Measurements from ENCODE around the gene RASSF1.

RASSF1 gene

DNA sequence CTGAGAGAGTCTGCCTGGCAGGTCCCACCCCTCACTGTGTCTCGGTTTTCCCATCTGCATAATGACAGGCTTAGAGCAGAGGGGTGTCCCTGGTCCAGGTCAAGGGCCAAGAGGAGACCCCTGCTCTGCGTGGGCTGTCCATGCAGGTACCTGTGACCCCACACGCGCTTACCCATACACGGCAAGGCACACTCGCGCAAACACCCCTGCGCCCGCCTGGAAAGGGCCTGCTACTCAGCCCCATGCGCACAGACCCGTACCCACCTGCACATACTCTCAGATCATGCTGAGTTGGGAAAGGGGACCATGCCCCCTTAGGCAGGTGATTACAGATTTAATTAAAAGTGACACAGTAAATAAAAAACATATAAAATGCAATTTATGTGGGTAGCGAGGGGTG lies 42.1 kb upstream of the RASSF1 start:
- no peak for TF ChIP-seq CTCF (conservative IDR thresholded peaks at IDR 0.05; ENCODE audit: low read depth, low read length)
- no peak overlapping the region for H3K4me3 ChIP-seq (ENCODE audit: low read depth, low read length)
- no peak for DNase-seq (ENCODE audit: low read depth)

GRCh38 chr3:50381383-50381782 lies 40.7 kb upstream of the RASSF1 start:
- TF ChIP-seq CTCF (conservative IDR thresholded peaks at IDR 0.05; ENCODE audit: low read depth, low read length), result no peak
- DNase-seq (ENCODE audit: low read depth), result no peak
- no peak overlapping the region for H3K4me3 ChIP-seq (ENCODE audit: low read depth, low read length)

DNA sequence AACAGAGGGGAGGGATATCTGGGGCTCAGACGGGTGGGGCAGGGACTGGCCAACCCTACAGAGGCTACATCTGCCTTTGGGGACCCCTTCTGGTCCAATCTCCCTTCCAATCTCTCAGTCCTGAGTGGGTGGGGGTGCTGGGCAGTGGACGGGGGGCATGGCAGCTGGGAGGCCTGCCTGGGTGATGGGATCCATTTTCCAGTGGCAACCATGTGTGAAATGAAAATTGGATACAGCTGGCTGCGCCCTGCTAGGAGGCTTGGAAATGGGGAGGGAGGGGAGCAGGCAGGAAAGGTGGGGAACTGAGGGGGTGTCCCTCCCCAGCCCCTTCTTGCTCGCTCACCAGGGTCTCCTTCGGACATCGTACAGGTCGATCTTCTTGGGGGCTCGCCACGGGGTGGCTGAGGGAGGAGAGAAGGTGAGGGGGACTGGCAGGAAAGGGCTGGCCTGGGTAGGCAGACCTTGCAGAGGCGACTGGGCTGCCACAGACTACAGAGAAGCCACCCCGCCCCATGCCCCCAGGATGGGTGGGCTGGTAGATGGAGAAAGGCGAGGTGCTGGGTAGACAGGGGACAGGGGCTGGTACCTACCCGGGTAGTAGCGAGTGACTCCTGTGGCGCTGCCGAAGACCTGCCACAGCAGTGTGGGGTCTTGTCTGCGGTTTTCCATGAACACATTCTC lies 39.9 kb upstream of the RASSF1 start:
- no peak for TF ChIP-seq CTCF (conservative IDR thresholded peaks at IDR 0.05; ENCODE audit: low read depth, low read length)
- no peak for DNase-seq (ENCODE audit: low read depth)
- H3K4me3 ChIP-seq (ENCODE audit: low read depth, low read length), result no peak overlapping the region

- no peak for TF ChIP-seq CTCF (conservative IDR thresholded peaks at IDR 0.05; ENCODE audit: low read depth, low read length)
- no peak overlapping the region for H3K4me3 ChIP-seq (ENCODE audit: low read depth, low read length)
- no peak for DNase-seq (ENCODE audit: low read depth)
Measured at GRCh38 chr3:50378757-50379156, 38.1 kb upstream of the RASSF1 start.

- DNase-seq (ENCODE audit: low read depth), result no peak
- no peak for TF ChIP-seq CTCF (conservative IDR thresholded peaks at IDR 0.05; ENCODE audit: low read depth, low read length)
- no peak overlapping the region for H3K4me3 ChIP-seq (ENCODE audit: low read depth, low read length)
Measured at GRCh38 chr3:50378024-50378423, 37.4 kb upstream of the RASSF1 start.

DNA sequence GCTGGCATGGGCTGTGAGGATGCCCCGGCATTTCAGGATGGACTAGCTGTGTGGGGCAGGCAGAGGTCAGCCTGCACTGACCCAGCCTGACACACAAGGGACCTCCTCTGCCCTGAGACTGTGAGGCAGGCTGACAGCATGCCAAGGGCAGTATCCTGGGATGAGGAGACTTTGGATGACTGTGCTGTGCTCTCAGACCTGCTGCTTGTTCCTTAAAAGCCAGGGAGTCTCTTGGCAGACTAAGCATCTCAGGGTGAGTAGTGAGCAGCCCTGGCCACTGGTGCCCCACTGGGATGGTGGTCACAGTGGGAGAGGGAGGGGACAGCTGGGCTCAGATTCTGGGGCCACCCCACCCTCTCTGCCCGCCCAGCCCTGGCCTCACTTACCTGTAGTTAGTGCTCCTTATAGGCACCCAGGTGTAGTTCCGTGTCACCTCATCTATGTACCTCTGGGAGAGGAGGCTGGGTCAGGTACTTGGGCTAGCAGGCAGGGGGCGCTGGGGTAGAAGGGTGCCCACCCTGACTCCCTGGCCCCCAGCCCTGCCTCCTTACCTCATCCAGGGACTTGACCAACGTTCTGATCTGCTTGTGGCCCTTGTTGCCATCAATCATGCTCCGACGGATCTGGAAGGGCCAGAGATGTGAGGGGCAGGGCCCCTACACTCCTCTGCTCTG lies 34.8 kb upstream of the RASSF1 start:
- no peak for DNase-seq (ENCODE audit: low read depth)
- no peak overlapping the region for H3K4me3 ChIP-seq (ENCODE audit: low read depth, low read length)
- peak; percentile 10 for TF ChIP-seq CTCF (conservative IDR thresholded peaks at IDR 0.05; ENCODE audit: low read depth, low read length)

Data from choroid plexus epithelial cell (primary cell).